ENCODE results near the gene NHLH1. TPM values are rescaled to one million over a fixed set of nuclear protein-coding genes. Genes with fewer than 3 reads are reported as not detected.

The NHLH1 gene
- total and polyA plus RNA-seq, 2 of the 13 experiments (the other 11 are each of a cell fraction or from before 2014, with no cell fraction given), result 0.11 to 0.57 TPM

- TF ChIP-seq ZNF839 (CRISPR knock-in tag; IDR thresholded peaks at IDR 0.05; ENCODE audit: borderline replicate concordance), result no peak
- TF ChIP-seq MAFK (conservative IDR thresholded peaks at IDR 0.05 in 1 of 2, IDR thresholded peaks at IDR 0.05 in 1 of 2; ENCODE audit: low read length in 2 of 2), result peak; percentile 73 to 92
Measured at GRCh38 chr1:160332516-160332915, 34.4 kb upstream of the NHLH1 start (continued).

DNA sequence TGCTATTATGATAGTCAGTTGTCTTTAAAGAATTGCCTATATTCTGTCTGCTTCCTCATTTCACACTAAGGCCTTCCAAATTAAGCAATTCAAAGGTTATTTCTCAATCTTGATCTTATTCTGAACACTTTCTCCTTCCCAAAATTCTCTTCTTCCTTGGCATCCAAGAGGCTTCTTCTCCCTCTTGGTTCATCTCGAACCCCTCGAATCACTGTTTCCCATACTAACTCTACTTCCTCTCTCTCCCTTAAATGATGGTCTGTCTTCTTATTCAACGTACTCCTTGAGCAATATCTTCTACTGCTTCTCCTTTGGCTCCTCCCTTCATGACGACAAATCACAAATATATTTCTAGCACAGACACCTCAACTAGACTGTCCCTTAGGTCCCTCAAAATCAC, 28.3 kb upstream of the NHLH1 start:
- intact Hi-C loops (cut with micrococcal nuclease; ENCODE audit: unreplicated experiment), result no loop called here
- TF ChIP-seq NAIF1 (CRISPR knock-in tag; IDR thresholded peaks at IDR 0.05; ENCODE audit: borderline replicate concordance) (no peak), KLF13 (CRISPR knock-in tag; IDR thresholded peaks at IDR 0.05) (no peak), TAF1 (CRISPR knock-in tag; IDR thresholded peaks at IDR 0.05) (no peak), ZNF883 (CRISPR knock-in tag; IDR thresholded peaks at IDR 0.05; ENCODE audit: not compliant biosample characterization) (no peak), ZNF850 (CRISPR knock-in tag; conservative IDR thresholded peaks at IDR 0.05) (no peak), PRPF4 (IDR thresholded peaks at IDR 0.05; ENCODE audit: low read depth, low read length, poor library complexity, severe bottlenecking) (no peak), PCBP2 (optimal IDR thresholded peaks at IDR 0.05; ENCODE audit: low read depth, low read length, poor library complexity, severe bottlenecking) (no peak), MLLT10 (CRISPR knock-in tag; IDR thresholded peaks at IDR 0.05) (no peak), ZNF713 (CRISPR knock-in tag; IDR thresholded peaks at IDR 0.05) (no peak), RXRB (CRISPR knock-in tag; IDR thresholded peaks at IDR 0.05; ENCODE audit: borderline replicate concordance) (no peak), HNRNPK (IDR thresholded peaks at IDR 0.05; ENCODE audit: low read depth, low read length, poor library complexity, severe bottlenecking) (no peak), HNRNPLL (IDR thresholded peaks at IDR 0.05; ENCODE audit: low read depth, low read length, poor library complexity, severe bottlenecking) (no peak)
- TF ChIP-seq, protein P1, sequence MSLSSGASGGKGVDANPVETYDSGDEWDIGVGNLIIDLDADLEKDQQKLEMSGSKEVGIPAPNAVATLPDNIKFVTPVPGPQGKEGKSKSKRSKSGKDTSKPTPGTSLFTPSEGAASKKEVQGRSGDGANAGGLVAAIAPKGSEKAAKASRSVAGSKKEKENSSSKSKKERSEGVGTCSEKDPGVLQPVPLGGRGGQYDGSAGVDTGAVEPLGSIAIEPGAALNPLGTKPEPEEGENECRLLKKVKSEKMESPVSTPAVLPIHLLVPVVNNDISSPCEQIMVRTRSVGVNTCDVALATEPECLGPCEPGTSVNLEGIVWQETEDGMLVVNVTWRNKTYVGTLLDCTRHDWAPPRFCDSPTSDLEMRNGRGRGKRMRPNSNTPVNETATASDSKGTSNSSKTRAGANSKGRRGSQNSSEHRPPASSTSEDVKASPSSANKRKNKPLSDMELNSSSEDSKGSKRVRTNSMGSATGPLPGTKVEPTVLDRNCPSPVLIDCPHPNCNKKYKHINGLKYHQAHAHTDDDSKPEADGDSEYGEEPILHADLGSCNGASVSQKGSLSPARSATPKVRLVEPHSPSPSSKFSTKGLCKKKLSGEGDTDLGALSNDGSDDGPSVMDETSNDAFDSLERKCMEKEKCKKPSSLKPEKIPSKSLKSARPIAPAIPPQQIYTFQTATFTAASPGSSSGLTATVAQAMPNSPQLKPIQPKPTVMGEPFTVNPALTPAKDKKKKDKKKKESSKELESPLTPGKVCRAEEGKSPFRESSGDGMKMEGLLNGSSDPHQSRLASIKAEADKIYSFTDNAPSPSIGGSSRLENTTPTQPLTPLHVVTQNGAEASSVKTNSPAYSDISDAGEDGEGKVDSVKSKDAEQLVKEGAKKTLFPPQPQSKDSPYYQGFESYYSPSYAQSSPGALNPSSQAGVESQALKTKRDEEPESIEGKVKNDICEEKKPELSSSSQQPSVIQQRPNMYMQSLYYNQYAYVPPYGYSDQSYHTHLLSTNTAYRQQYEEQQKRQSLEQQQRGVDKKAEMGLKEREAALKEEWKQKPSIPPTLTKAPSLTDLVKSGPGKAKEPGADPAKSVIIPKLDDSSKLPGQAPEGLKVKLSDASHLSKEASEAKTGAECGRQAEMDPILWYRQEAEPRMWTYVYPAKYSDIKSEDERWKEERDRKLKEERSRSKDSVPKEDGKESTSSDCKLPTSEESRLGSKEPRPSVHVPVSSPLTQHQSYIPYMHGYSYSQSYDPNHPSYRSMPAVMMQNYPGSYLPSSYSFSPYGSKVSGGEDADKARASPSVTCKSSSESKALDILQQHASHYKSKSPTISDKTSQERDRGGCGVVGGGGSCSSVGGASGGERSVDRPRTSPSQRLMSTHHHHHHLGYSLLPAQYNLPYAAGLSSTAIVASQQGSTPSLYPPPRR (CRISPR knock-in tag; IDR thresholded peaks at IDR 0.05; ENCODE audit: borderline replicate concordance), result no peak
- Histone ChIP-seq H3K4me3 (replicated peaks in 1 of 3; ENCODE audit: insufficient read depth in 1 of 3, low read depth in 2 of 3, low read length in 3 of 3) (no peak overlapping the region), H3K27me3 (ENCODE audit: control insufficient read depth in 1 of 2, insufficient read depth in 2 of 2, low read length in 2 of 2) (peaks cover 0 to 4% of the 10 kb centered on the region in 2 experiments; a peak in 1 of 5 replicates), H3K4me2 (ENCODE audit: low read depth, low read length) (no peak overlapping the region), H3K9me3 (ENCODE audit: low read length) (no peaks in the 10 kb centered on the region), H3K79me2 (ENCODE audit: insufficient read depth, low read length) (peaks cover 66% of the 10 kb centered on the region), H3K9ac (ENCODE audit: insufficient read depth, low read depth, low read length) (no peak overlapping the region), H3K36me3 (replicated peaks in 1 of 2; ENCODE audit: control insufficient read depth in 1 of 2, insufficient read depth in 2 of 2, low read length in 2 of 2) (peaks cover 22 to 55% of the 10 kb centered on the region in 2 experiments), H2AFZ (ENCODE audit: low read length) (no peak overlapping the region), H4K20me1 (ENCODE audit: insufficient read depth, low read length) (peaks cover 46% of the 10 kb centered on the region), H3K4me1 (ENCODE audit: insufficient read depth, low read length) (peaks cover 26% of the 10 kb centered on the region), H3K27ac (ENCODE audit: extremely low read length, insufficient read depth, low read length) (no peak overlapping the region)
- POLR2A ChIA-PET, result no interaction called here
- in situ Hi-C loops (cut with HindIII; ENCODE audit: extremely low pct_ligation_motif_present, low pct_unique_long_range_greater_than_20kb), result no loop called here
- FAIRE-seq, result no peak
- CTCF ChIA-PET (ENCODE audit: low intra/inter-chr PET ratio, low total read pairs), result no interaction called here
- 96% methylated on average over 4 of the region's 4 CpGs for WGBS (ENCODE audit: low lambda C conversion rate)
- ATAC-seq, result no peak
- DNase-seq (ENCODE audit: low spot score), result no peak
- BruUV-seq (replicated peaks), result no TSS peak
